GM19351 (cell line): Measurements from ENCODE around the gene SLCO2A1.

Source experiments
- ATAC-seq: cut with Tn5 transposase; IDR thresholded peaks from one replicate; pipeline ENCODE4 v1.9.1; 2021; ENCODE audit warnings: mild to moderate bottlenecking, moderate library complexity; ENCODE audit not compliant: unreplicated experiment

The SLCO2A1 gene

DNA sequence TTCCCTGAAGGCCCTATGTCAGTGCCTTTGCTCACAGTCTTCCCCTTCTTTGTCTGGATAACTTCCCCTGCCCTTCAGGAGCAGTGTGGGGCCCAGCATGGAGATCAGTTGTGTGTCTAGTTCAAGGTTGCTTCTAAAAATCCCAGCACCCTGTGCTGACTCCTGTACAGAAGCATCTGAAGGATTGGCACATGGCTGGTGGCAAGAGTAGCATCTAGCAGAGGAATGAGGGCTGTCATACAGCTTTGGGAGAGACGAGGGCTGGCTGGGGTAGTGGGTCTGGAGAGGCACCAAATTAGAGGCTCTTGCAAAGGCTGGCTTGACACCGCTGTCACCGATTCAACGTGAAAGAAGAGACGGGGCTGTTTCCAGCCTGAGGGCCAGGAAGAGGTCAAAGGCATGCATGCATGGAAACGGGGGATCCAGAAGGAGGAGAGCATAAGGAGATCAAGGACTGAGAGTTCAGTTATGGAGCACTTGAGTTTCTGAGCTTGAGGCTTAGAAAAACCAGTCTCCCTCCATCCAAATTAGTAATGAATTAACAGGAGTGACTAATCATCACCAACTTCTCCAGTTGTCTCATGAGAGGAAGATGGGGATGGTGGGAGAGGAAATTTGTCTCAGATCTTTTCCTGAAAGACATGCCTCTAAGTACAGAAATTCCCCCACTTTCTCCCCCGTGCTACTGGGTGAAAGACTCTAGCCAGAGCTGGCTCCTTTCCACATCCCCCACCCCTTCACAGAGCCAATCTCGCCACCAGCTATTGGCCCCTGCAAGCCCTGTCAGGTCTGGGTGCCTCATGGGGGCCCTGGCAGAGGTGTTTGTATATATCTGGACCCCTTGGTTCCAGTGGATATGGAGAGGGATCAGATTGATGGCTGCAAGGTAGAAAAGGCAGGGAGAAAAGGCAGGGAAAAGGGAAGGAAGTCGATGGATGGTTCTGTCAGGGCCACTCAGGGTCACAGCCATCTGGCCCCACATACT lies 45.9 kb downstream of the SLCO2A1 start:
- no peak for ATAC-seq

DNA sequence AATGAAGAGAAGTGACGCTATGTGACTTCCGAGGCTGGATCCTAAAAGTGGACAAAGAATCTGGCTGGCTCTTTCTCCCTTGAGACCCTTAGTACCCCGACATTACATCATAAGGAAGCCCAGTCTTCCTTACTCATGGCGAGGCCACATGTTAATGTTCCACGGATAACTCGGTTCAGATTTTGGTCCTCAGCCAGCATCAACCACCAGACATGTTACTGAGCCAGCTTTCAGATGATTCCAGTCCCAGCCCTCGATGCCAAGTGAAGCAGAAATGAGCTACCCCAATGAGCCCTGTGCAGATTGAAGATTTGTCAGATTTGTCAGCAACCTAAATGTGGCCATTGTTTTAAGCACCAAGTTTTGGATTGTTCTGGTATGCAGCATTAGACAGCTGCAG lies 46.6 kb downstream of the SLCO2A1 start:
- ATAC-seq = no peak

DNA sequence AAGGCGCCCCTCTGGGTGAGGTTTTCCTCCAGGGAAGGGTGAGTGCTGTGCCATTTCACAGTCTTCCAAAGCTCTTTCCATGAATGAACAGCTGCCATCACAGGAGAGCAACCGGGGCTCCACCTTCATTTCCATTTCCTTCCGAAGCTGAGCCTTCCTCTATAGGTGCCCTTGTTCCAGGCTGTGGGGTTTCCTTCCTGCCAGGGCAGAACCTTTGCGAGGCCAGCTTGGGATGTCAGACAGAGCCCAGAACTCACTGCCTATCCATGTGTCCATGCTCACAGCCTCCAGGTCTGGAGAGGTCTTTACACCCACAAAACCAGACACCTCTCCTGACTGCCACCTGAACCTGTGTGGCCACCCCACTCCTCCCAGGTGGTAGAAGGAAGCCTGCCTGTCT lies 49.2 kb downstream of the SLCO2A1 start:
- ATAC-seq = no peak

DNA sequence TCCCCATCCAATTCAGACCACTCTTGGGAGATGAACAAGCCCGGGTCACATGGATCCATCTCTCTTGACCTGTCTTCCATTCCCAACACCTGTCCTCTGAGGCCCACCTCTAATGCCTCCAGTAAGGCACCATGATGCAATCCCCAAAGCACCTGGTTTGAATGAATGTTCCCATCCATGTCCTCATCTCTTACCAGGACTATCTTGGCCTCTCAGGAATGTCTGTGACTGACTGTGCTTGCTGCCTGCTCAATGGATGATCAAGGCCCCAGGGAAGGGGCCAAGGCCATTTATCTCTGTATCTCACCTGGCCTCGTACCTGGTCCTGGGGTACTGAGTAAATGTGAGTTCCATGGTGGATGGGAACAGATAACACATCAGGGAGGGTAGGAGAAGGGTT lies 49.7 kb downstream of the SLCO2A1 start:
- no peak for ATAC-seq

DNA sequence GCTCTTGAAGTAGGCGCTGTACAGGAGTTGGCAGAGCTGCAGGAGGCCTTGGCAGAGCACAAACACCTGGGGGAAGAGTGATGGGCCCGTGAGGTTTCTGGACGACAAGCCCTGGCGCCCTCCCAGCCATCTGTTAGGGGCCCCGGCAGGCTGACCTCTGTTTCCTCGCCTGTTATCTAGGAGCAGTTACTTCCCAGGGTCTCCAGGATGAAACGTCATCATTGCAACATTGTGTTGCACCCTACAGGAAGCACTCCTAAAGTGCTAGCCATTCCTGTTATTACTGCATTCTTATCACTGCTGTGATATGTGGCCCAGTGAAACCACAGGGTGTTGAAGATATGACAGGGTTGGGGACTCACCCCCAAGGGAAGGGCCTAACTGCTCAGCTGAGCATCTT lies 50.2 kb downstream of the SLCO2A1 start:
- no peak for ATAC-seq

- ATAC-seq = no peak
These were observed 52.2 kb downstream of the SLCO2A1 start for GRCh38 chr3:133977568-133977967.

- no peak for ATAC-seq
These were observed 56.3 kb downstream of the SLCO2A1 start for GRCh38 chr3:133973249-133973980.

DNA sequence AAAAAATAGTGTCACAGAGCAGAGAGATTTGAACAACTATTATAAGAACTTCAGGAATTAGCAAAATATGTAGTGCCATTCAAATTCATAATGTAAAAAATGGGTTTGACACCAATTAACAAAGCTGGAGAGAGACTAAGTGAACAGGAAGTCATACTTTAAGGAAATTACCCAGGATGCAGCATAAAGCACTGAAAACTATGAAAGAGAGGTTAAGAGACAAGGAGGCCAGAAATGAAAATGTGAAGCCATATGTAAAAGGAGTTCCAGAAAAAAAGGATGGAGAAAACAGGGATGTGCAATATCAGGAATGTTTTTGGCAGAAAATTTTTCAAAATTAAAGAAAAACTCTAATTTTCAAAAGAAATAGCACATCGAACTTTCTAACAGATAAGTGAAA lies 57.6 kb downstream of the SLCO2A1 start:
- no peak for ATAC-seq

DNA sequence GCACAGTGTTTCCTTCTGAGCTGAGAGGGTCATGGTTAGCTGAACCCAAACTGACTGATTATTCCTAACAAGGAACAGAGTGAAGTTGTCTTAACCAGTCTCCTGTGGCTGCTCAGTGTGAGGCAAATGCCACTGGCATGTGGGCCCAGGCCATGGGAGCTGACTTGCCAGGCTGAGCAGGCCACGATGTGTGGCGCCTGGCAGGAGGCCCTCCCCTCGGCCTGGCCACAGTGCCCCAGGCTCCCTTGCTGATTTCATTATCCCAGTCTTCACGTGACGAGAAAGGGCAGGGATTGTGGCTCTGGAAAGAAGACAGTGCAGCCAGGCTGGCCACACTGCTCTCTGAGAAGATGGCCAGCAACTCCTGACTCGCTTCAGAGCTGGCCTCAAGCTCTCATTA lies 58.8 kb downstream of the SLCO2A1 start:
- no peak for ATAC-seq

DNA sequence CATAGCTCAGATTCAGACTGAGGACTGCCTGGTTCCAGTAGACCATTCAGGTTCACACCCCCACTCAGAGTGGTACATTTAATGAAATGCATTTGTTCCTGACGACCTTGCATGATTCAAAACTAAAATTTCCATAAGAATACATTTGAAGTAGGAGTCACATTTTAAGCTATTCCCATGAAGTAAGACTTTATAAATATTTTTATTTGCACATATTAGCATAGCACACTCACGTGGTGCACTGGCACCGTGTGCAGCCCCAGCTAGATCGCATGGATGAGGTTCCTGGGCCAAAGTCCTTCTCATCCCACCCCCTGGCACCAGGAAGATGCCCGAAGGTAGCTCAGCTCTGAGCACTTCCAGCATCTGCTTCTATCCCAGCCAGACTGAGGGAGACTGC lies 59.4 kb downstream of the SLCO2A1 start:
- no peak for ATAC-seq

- no peak for ATAC-seq
These were observed 61.5 kb downstream of the SLCO2A1 start for GRCh38 chr3:133967992-133968892.

DNA sequence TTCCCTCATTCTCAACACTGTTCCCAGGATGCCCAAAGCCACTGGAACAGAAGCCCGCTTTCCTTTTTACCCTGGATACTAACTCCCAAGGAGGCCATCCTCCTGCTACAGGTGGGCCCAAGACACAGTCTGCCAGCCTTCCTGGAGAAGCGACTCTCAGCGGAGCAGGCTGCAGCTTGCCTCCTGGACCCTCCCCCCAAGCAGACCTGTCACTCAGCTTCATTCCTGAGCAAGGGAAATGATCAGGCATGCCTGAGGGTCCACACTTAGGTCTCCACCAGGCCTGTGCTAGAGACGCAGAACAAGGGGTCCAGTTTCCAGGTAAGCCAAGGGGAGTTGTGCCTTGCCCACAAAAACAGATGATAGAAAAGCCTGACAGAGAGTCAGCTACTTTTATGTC lies 62.8 kb downstream of the SLCO2A1 start:
- ATAC-seq = no peak

GRCh38 chr3:133965906-133966305 lies 63.8 kb downstream of the SLCO2A1 start:
- no peak for ATAC-seq

DNA sequence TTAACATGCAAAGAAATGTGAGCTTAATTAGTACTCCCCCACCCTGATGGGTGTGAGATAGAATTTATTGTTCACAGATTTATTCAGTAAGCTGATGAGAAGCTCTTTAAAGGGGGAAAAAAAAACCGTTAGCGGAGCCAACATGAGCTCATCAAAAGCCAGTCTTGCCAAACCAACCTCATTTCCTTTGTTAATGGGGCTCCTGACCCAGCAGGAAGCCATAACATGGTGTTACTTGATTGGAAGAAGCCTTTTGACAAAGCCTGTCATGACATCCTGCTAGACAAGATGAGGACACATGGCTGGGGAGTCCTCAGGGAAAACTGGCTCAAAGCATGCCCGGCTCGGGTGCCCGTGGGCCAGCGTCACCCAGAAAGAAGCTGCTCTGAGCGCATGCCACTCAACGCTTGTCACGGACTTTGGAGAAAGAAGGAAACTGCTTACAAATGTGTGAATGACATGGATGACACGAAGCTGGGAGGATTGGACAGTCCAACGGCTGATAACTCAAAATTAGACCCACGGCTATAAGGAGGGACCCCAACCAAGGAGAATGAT lies 64.6 kb downstream of the SLCO2A1 start:
- ATAC-seq = no peak

DNA sequence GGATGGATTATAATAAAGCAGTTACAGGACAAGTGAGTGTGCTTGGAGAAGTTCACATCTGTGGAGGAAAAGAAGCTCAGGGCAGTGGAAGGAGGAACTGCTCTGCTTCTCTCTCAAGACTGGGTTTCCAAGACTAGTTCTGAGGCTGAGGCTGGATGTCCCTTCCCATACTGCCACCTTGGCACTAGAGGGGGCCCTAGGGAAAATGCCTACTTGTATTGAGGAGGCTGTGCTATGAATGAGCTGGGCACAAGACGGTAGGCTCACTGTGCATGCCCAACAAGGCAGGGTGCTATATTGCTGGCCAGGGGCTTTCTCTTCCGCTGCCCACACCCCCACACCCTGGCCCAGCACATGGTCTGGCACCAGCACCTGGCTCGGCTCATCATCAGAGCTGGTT lies 65.2 kb downstream of the SLCO2A1 start:
- no peak for ATAC-seq

GRCh38 chr3:133963657-133964396 lies 65.9 kb downstream of the SLCO2A1 start:
- no peak for ATAC-seq

DNA sequence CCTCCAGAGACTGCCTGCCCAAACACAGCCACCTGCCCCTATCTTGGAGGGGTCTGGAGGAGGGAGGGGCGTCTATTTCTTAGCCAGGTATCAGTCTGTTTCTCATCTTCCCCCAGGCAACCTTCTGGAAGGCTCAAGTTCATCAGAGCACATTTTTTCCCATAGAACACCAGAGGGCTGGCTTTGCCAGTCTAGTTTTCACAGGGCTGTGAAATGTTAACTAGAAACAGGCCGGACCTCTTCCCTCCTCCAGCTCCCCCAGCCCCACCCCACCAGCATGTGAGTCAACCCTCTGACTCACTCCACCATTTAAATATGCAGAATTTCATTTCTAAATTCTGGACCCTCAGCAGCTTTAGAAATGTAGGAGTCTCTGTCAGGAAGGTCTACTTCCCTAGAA lies 66.9 kb downstream of the SLCO2A1 start:
- ATAC-seq = no peak

DNA sequence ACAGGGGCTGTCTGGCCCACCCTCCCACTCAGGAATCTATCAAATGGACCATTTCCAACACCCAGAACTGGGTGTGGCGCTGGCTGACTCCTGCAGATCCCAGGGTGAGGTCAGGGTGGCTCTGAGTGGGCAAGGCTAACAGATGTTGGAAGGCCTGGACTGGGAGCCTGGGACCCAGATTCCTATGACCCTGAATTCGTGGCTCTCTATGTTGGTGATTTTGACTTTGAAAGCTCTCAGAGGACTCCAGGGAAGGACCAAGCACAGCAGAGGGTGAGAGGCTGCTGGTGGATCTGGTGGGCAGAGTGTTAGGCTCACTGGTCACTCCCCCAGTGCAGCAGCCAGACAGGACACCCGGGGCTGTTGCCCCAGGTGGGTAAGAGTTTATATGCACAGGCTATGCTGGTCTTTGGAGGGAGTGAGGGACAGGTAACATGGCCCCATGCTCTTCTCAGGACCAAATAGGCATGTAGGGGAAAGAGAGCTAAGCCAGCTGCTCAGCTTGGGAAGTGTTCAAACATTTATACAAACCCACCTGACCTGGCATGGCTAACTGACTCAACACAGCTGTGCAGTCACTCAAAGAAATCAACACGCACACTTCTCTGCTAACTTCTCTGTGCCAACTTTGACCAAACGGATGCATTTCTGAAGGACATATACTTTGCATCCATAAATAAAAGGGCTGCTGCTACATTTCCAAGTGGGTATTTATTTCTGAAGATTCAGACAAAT lies 71.5 kb downstream of the SLCO2A1 start:
- ATAC-seq = no peak

- no peak for ATAC-seq
These were observed 72.7 kb downstream of the SLCO2A1 start for GRCh38 chr3:133956982-133957381.
